GM12892 (cell line): ENCODE results near the gene PEG3.

Experiments used
- DNase-seq: peaks from one replicate; pipeline ENCODE4 v3.0.0; 2011; ENCODE audit not compliant: insufficient read length
- FAIRE-seq: peaks from 2 replicates; lab custom pipeline; 2011; peaks lifted over from hg19 to GRCh38; lab: Jason Lieb, UNC
- POLR2A ChIP-seq: IDR thresholded peaks from 2 replicates; pipeline ENCODE4 v1.6.1; 2011; ENCODE audit warnings: low read depth, low read length, control low read depth
- POLR2AphosphoS5 ChIP-seq: IDR thresholded peaks from 2 replicates; pipeline ENCODE4 v1.6.1; 2011; ENCODE audit warnings: low read depth, low read length, control low read depth
- TAF1 ChIP-seq: IDR thresholded peaks from 2 replicates; pipeline ENCODE4 v1.6.1; 2011; ENCODE audit warnings: low read depth, mild to moderate bottlenecking, control low read depth, low read length, borderline replicate concordance

Gene PEG3

DNA sequence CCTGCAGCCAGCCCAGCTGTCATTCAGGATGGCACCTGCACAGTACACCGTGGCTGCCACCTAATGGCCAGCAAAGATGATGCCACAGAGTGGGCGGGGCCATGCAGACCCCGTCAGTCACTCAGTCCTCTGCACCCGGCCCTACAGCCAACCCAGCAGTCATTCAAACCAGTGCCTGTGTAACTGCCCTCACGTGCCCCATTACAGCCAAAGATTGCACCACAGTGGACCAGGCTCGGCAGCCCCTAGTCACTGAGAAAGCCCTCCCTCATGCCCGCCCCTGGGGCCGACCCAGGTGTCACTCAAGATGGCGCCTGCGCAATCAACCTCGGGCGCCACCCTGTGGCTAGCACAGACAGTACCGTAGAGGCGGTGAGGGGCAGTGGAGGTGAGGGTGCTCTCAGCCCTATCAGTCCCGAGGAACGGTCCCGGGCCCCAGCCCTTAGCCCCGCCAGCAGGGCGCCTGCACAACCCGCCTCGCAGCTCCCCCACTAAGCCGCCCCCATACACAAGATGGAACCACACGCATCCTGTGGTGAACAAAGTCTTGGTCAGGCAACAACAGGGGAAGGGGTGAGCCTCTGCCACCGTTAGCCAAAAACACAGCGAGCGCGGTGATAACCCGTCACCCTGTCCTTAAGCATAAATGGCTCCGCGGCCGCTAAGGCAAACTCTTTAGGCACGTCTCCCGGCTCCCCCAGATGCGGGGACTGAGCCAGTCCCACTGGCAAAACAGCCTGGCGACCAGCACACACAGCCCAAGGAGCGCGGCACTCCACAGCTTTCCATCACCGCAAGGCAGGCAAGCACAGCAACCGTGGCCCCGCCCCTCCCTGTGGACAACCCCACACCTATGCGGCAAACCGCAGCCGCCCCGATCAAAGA lies 2.3 kb downstream of the PEG3 start:
- no peak for DNase-seq
- FAIRE-seq = no peak
- TF ChIP-seq POLR2A (no peak), TAF1 (no peak), POLR2AphosphoS5 (no peak)

DNA sequence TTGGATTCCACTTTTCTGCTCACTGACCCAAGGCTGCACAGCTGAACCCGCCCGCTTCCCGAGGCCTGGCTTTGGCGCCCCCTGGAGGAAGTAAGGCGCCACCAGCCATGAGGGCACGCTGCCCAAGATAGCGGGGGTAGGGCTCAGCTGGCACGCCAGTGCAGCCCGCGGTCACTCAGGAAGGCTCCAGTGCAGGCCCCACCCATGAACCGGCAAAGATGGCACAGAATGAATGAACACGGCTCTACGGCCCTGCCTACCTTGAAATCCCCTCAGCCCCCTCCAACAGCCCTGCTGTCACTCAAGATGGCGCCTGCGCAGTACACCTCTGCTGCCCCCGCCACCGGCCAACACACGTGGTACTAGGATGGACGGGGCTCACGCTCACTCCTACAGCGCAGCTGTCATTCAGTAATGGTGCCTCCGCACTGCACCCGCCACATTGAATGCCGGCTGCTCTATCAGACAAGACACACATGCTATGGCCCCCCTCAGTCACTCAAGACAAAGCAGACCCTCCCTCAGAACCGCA lies 3.0 kb downstream of the PEG3 start:
- TF ChIP-seq TAF1 (no peak), POLR2AphosphoS5 (no peak), POLR2A (no peak)
- DNase-seq (no peak), FAIRE-seq (no peak)

DNA sequence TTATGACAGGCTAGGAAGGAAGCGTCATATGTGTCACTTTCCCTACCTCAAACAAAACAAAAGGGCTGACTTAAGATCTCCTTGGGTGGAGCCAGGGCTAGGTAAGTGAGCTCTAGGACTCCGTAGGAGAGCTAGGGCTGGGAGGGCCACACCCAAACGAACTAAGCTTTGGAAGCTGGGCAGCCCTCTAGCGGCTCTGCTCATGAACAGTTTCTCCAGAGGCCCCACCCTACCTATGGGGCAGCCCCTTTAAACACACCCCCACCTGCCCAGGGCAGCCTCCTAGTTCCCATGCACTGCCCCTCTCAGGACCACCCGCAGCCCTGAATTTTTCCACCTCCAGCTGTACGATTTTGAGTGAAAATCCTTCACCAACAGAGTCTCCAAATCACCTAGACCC lies 3.5 kb downstream of the PEG3 start:
- DNase-seq (no peak), FAIRE-seq (no peak)
- no peak for TF ChIP-seq TAF1
- TF ChIP-seq POLR2AphosphoS5 = no peak
- no peak for TF ChIP-seq POLR2A

DNA sequence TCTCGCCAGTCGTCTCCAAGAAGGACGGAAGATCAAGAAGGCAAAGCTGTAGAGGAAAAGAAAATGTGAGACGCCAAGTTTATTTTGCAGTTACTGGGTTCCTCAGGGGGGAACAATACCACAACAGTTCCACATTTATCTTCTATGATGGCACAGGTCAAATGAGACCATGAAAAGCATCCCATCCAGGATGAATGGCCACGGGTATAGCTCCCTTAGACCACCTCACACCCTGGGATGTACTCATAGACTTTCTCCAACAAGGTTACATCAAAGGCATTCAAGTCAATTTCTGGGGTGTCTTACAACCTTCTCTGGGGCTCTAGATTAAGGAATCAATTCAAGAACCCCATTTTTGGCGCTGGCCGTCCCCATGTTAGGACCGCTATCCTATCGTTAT lies 4.5 kb downstream of the PEG3 start:
- TF ChIP-seq POLR2A (no peak), TAF1 (no peak), POLR2AphosphoS5 (no peak)
- FAIRE-seq (no peak), DNase-seq (no peak)

DNA sequence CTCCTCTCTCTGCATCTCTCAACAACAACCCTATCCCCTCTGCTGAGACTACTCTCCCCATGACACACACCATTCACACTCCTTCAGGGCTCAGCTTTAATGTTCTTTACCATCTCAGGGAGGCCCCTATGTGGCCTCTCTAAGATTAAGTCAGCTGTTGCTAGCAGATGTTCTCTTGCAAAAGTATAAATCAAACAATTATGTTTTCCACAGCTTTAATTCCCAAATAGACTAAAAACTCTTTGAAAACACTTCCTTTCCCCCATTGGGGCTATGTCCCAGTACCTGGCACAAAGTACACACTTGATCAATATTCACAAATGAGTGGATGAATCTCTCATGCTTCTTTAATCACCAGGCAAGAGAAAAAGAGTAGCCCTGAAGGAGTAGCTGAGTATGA lies 5.1 kb downstream of the PEG3 start:
- no peak for TF ChIP-seq TAF1
- FAIRE-seq (no peak), DNase-seq (no peak)

DNA sequence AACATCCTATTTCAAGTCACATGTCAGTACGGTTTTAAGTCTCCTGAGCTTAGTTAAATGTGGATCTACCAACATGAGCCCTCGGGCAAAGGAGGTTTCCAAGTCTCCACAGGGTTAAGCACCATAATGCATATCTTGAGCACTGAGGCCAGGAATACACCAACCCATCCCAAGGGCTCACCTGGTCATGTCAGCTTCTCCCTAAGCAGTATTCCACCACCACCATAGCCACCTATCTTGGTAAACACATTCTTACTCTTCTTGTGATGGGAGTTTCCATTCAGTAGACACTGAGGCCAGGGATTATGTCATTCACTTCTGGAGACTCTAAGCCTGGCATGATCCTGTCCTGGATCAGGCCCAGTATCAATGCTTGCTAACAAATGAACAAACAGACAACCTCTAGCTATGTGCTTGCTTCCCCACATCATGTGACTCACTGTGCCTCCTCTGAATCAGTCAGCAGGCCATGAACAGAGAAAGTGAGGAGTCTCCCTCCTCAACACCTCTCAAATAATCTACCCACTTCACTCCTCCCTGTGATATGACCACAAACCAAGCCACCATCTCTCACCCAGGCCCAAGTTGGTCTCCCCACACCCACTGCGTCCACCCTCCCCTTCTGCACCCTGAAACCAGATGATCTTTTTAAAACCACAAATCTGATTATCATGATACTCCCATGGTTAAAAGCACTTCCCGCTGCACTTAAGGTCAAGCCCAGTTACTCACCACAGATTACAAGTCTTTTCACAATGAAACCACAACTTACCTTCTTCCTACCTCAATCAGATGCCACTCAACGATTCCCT lies 5.8 kb downstream of the PEG3 start:
- no peak for DNase-seq
- TF ChIP-seq POLR2AphosphoS5 (no peak), POLR2A (no peak), TAF1 (no peak)
- no peak for FAIRE-seq

DNA sequence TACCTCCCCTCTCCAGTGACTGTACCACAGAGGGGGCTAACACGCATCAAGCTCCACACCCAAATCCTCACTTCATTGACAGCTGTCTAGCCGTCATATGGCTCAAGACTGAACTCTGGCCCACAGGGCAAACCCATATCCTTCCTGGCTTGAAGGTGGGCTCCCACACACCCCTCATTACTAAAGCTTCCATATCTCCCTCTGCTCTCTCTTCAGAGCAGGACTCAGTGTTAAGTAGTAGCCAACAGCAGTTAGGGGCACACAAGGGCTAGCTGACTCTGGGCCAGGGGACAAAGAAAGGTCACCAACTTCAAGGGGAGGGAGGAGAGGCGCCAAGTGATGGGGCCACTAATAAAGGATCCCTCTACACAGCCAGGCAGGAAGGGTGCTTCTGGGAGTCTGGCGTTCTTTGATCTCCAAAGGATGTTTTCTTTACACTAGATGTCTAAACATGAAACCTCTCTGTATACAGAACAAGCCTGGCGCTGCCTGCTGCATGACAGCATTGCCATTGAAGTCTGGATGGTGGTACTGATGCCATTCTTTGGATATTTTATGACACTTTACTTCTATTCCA lies 8.1 kb downstream of the PEG3 start:
- FAIRE-seq (no peak), DNase-seq (no peak)
- TF ChIP-seq POLR2A (no peak), POLR2AphosphoS5 (no peak), TAF1 (no peak)

DNA sequence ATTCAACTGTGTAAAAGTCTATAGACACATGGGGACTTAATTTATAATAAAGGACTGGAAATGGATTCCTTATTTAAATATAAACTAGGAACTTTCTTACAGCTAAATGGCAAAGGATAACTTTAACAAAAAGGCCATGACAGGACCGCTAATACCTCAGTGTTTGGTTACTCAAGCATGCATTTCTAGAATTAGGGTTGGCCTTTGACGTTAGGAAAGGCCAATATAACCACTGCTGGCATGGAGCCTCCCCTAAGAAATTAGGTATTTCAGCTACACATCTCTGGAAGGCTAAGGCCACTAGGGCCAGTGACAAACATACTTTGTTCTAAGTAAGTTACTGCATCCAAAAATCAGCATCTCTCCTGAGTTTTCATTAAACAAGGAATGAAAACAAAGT lies 9.3 kb downstream of the PEG3 start:
- TF ChIP-seq POLR2AphosphoS5 (no peak), TAF1 (no peak), POLR2A (no peak)
- DNase-seq = no peak
- no peak for FAIRE-seq

DNA sequence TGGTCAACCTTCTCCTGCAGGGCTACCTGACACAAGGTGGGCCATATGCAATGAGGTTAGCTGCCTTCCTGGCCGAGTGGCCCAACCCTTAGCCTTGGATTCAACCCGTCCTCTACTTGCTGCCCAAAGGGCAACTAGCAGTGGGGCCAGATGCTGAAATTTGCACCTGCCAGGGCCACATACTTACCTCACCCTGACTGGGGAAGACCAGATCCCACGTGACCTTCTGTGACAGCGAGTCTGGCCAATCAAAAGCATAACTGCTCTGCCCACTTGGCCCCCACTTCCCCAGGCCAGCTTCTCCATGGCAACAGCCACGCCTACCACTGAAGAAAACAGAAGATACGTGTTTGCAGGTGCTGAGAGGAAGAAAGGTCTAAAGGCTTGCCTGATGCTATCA lies 10.9 kb downstream of the PEG3 start:
- TF ChIP-seq POLR2AphosphoS5 = no peak
- TF ChIP-seq POLR2A = no peak
- TF ChIP-seq TAF1 = no peak
- FAIRE-seq (no peak), DNase-seq (no peak)

DNA sequence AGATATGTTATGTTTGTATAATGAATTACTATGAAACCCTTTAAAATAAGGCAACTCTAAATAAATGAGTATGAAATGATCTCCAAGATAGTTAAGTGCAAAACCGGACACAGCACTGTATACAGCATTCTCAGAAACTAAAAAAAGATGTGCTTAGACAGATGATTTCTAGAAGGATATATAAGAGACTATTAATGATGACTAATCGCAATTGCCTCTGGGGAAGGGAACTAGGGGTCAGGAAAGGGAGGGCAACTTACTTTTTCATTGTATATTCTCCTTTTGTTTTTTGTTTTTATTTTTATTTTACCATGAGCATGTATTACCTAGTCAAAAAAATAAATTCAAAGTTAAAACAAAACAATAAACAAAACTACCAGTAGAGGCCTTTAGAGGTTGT lies 12.8 kb downstream of the PEG3 start:
- TF ChIP-seq TAF1 (no peak), POLR2AphosphoS5 (no peak), POLR2A (no peak)
- DNase-seq (no peak), FAIRE-seq (no peak)

DNA sequence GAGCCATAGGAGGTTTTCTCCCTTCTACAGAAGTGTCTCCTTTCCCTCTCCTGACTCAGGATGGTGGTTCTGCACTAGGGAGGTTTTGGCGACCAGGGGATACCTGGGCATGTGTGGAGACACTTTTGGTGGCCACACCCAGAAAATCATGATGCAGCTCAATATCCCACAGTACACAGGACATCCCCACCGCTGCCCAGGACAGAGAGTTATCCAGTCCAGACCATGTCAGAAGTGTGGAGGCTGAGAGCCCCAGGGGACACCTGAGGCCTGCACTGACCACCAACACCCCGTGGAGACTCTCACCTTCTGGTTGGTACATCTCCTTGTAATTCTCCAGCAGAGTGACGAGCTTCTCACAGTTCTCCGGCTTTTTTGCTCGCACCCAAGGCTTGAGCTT lies 16.6 kb downstream of the PEG3 start:
- TF ChIP-seq TAF1 (no peak), POLR2AphosphoS5 (no peak), POLR2A (no peak)
- DNase-seq = no peak
- FAIRE-seq = no peak
